SU-DHL-6 (cell line): ENCODE data around the gene TMEM63B.

Experiments used
- H2AFZ ChIP-seq: fragments of 200-600 bp; sonication (generic); 2 replicates; pipeline ENCODE4 v1.6.1; 2014; ENCODE audit warnings: low read depth, mild to moderate bottlenecking, moderate library complexity, mixed read lengths, antibody characterized with exemption, low read length; ENCODE audit not compliant: severe bottlenecking
- H3F3A ChIP-seq: fragments of 200-600 bp; shearing (Covaris generic); 2 replicates; pipeline ENCODE4 v1.6.0; 2016; ENCODE audit warnings: antibody characterized with exemption, mild to moderate bottlenecking; ENCODE audit not compliant: insufficient read depth
- H3K27ac ChIP-seq: fragments of 200-600 bp; sonication (generic); 2 replicates; pipeline ENCODE4 v1.5.1; 2016; ENCODE audit warnings: low read depth, mild to moderate bottlenecking, low read length, moderate library complexity, mixed read lengths
- H3K27me3 ChIP-seq: fragments of 200-600 bp; sonication (generic), shearing (Covaris generic); 2 replicates; pipeline ENCODE4 v1.6.0; 2014; ENCODE audit warnings: mild to moderate bottlenecking, low read length
- H3K36me3 ChIP-seq: fragments of 200-600 bp; sonication (generic); 2 replicates; pipeline ENCODE4 v1.6.1; 2014; ENCODE audit warnings: mild to moderate bottlenecking, low read length, mixed read lengths
- H3K4me2 ChIP-seq: fragments of 300-600, 200-600 bp; shearing (Covaris generic), sonication (generic); 2 replicates; pipeline ENCODE4 v1.6.0; 2014; ENCODE audit warnings: low read length, low read depth, mild to moderate bottlenecking; ENCODE audit not compliant: poor library complexity, severe bottlenecking
- H3K4me3 ChIP-seq: fragments of 200-600 bp; sonication (generic); 2 replicates; pipeline ENCODE4 v1.5.1; 2014; ENCODE audit warnings: antibody characterized with exemption, low read length, mild to moderate bottlenecking, mixed read lengths; ENCODE audit not compliant: insufficient read depth, poor library complexity, severe bottlenecking
- H3K79me2 ChIP-seq: fragments of 200-600 bp; sonication (generic); 2 replicates; pipeline ENCODE4 v1.6.1; 2014; ENCODE audit warnings: mild to moderate bottlenecking, low read length, moderate library complexity; ENCODE audit not compliant: insufficient read depth
- H3K9ac ChIP-seq: fragments of 200-600 bp; sonication (generic); 2 replicates; pipeline ENCODE4 v1.7.0; 2014; ENCODE audit warnings: mild to moderate bottlenecking, low read length
- H3K9me2 ChIP-seq: fragments of 200-600 bp; sonication (generic); replicated peaks from 2 replicates; pipeline ENCODE4 v1.6.1; 2014; ENCODE audit warnings: low read length; ENCODE audit not compliant: insufficient read depth
- H3K9me3 ChIP-seq: fragments of 200-600 bp; sonication (generic); 2 replicates; pipeline ENCODE4 v1.6.1; 2014; ENCODE audit warnings: low read length, mixed read lengths; ENCODE audit not compliant: insufficient read depth
- H4K20me1 ChIP-seq: fragments of 200-600 bp; sonication (generic); 2 replicates; pipeline ENCODE4 v1.6.1; 2014; ENCODE audit warnings: low read depth, mild to moderate bottlenecking, antibody characterized with exemption, low read length, moderate library complexity, mixed read lengths
- CTCF ChIP-seq: fragments of 200-600 bp; sonication (generic); IDR thresholded peaks from one replicate; pipeline ENCODE4 v1.5.1; 2017; ENCODE audit warnings: antibody characterized with exemption, mild to moderate bottlenecking, low read length, moderate library complexity; ENCODE audit not compliant: insufficient read depth, poor library complexity, severe bottlenecking
- EZH2phosphoT487 ChIP-seq: fragments of 200-600 bp; sonication (generic), shearing (Covaris generic); conservative IDR thresholded peaks from 2 replicates; pipeline ENCODE4 v1.6.1; 2018; ENCODE audit warnings: mild to moderate bottlenecking, antibody characterized with exemption, low read length, moderate library complexity, mixed read lengths

TMEM63B gene

GRCh38 chr6:44152109-44152461 lies 24.7 kb downstream of the TMEM63B start:
- H4K20me1 ChIP-seq, result no peaks in the 10 kb centered on the region
- H3K36me3 ChIP-seq, result no peaks in the 10 kb centered on the region
- no peaks in the 10 kb centered on the region for H3K27me3 ChIP-seq
- no peak overlapping the region for H3K4me3 ChIP-seq
- H3K9me2 ChIP-seq, result no peaks in the 10 kb centered on the region
- no peak overlapping the region for H2AFZ ChIP-seq
- H3K27ac ChIP-seq, result no peak overlapping the region
- TF ChIP-seq EZH2phosphoT487, result no peak
- no peak for TF ChIP-seq CTCF
- no peak overlapping the region for H3K9ac ChIP-seq
- H3F3A ChIP-seq, result no peaks in the 10 kb centered on the region
- no peaks in the 10 kb centered on the region for H3K9me3 ChIP-seq
- no peaks in the 10 kb centered on the region for H3K79me2 ChIP-seq
- no peak overlapping the region for H3K4me2 ChIP-seq

- no peaks in the 10 kb centered on the region for H3K9me3 ChIP-seq
- H4K20me1 ChIP-seq, result no peaks in the 10 kb centered on the region
- H3K9me2 ChIP-seq, result no peaks in the 10 kb centered on the region
- no peaks in the 10 kb centered on the region for H3K79me2 ChIP-seq
- TF ChIP-seq CTCF, result no peak
- H2AFZ ChIP-seq, result no peak overlapping the region
- H3K36me3 ChIP-seq, result no peaks in the 10 kb centered on the region
- no peak overlapping the region for H3K4me3 ChIP-seq
- H3K27ac ChIP-seq, result no peak overlapping the region
- H3K4me2 ChIP-seq, result no peak overlapping the region
- H3K27me3 ChIP-seq, result no peaks in the 10 kb centered on the region
- no peak overlapping the region for H3K9ac ChIP-seq
- no peaks in the 10 kb centered on the region for H3F3A ChIP-seq
Measured at GRCh38 chr6:44152533-44152932, 25.2 kb downstream of the TMEM63B start.

- Histone ChIP-seq H3K4me2 (no peak overlapping the region), H3K4me3 (no peak overlapping the region), H3K27me3 (no peaks in the 10 kb centered on the region), H2AFZ (no peak overlapping the region), H3K36me3 (no peaks in the 10 kb centered on the region), H3K27ac (no peak overlapping the region), H3K9me3 (no peaks in the 10 kb centered on the region), H4K20me1 (no peaks in the 10 kb centered on the region), H3K9me2 (no peaks in the 10 kb centered on the region), H3F3A (no peaks in the 10 kb centered on the region), H3K9ac (no peak overlapping the region), H3K79me2 (no peaks in the 10 kb centered on the region)
- TF ChIP-seq EZH2phosphoT487 (no peak), CTCF (no peak)
Measured at GRCh38 chr6:44154067-44154466, 26.7 kb downstream of the TMEM63B start.
